B cell (primary cell): Measurements from ENCODE around the gene NOC2L. TPM values are rescaled to one million over a fixed set of nuclear protein-coding genes. Genes with fewer than 3 reads are reported as not detected.

Source experiments
- ATAC-seq: fragments of 200-7000 bp; cut with Tn5 transposase; one replicate; pipeline ENCODE4 v1.10.0; 2021; ENCODE audit warnings: low read depth, mild to moderate bottlenecking, moderate number of reproducible peaks, moderate library complexity
- CTCF ChIA-PET: fragments of 350-600 bp; sonication (Branson Sonifier 250); formaldehyde crosslinking; loops from one replicate; lab custom pipeline; 2021; ENCODE audit warnings: antibody characterized with exemption, inconsistent platforms; lab: Charles Lee
- POLR2A ChIA-PET: fragments of 350-600 bp; sonication (Branson Sonifier 250); formaldehyde crosslinking; loops from one replicate; lab custom pipeline; 2021; ENCODE audit warnings: antibody characterized with exemption; lab: Charles Lee
- DNase-seq: peaks from one replicate; pipeline ENCODE4 v3.0.0; 2013
- H2AFZ ChIP-seq: 2 replicates; pipeline ENCODE4 v1.6.1; 2012; ENCODE audit warnings: mild to moderate bottlenecking, low read depth, low read length; ENCODE audit not compliant: insufficient read depth, poor library complexity, severe bottlenecking
- H3K27ac ChIP-seq, 2 donors: 1 replicate in 1 of 2; 2 replicates in 1 of 2; pipeline ENCODE4 v1.5.1; 2012 to 2013; ENCODE audit warnings: low read length in 2 of 2, mild to moderate bottlenecking in 2 of 2, moderate library complexity in 1 of 2
- H3K27me3 ChIP-seq, 4 experiments: fragments of 200-600 bp in 1 of 4; sonication (generic) in 1 of 4; replicated peaks in 1 of 4; 1 replicate in 2 of 4; 2 replicates in 2 of 4; pipeline versions ENCODE4 v1.6.1 to v1.7.0; 2013 to 2016; ENCODE audit warnings: low read length in 3 of 4, mild to moderate bottlenecking in 2 of 4, mixed read lengths in 1 of 4, moderate library complexity in 1 of 4; ENCODE audit not compliant: insufficient read depth in 4 of 4, control insufficient read depth in 3 of 4; ENCODE audit errors: control extremely low read depth in 1 of 4
- H3K36me3 ChIP-seq, 2 experiments: replicated peaks in 1 of 2; 1 replicate in 1 of 2; 2 replicates in 1 of 2; pipeline versions ENCODE4 v1.6.1 to v1.7.1; 2013; ENCODE audit warnings: low read length in 1 of 2; ENCODE audit not compliant: insufficient read depth in 2 of 2, control insufficient read depth in 1 of 2; ENCODE audit errors: control extremely low read depth in 1 of 2, extremely low read depth in 1 of 2
- H3K4me1 ChIP-seq, 2 donors: fragments of 200-600 bp in 1 of 2; sonication (generic) in 1 of 2; 1 replicate in 1 of 2; 2 replicates in 1 of 2; pipeline versions ENCODE4 v1.5.1 to v1.6.1; 2013 to 2017; ENCODE audit warnings: low read length in 2 of 2; ENCODE audit not compliant: control insufficient read depth in 2 of 2, insufficient read depth in 2 of 2
- H3K4me2 ChIP-seq: replicated peaks from 2 replicates; pipeline ENCODE3; 2012; ENCODE audit warnings: mild to moderate bottlenecking, low read depth, low read length; ENCODE audit not compliant: poor library complexity, severe bottlenecking
- H3K4me3 ChIP-seq, 5 experiments: fragments of 200-600 bp in 1 of 5; sonication (generic) in 1 of 5; 1 replicate in 3 of 5; 2 replicates in 2 of 5; pipeline versions ENCODE4 v1.5.1 to v1.7.0; 2011 to 2016; ENCODE audit warnings: low read length in 4 of 5, mild to moderate bottlenecking in 4 of 5, low read depth in 2 of 5, control low read depth in 1 of 5, moderate library complexity in 1 of 5; ENCODE audit not compliant: insufficient read depth in 1 of 5; ENCODE audit errors: control extremely low read depth in 1 of 5, extremely low read depth in 1 of 5
- H3K79me2 ChIP-seq: fragments of 200-600 bp; sonication (generic); one replicate; pipeline ENCODE4 v1.6.0; 2016; ENCODE audit warnings: low read length; ENCODE audit not compliant: control insufficient read depth, insufficient read depth
- H3K9ac ChIP-seq: fragments of 200-600 bp; sonication (generic); 2 replicates; pipeline ENCODE4 v1.6.1; 2017; ENCODE audit warnings: mild to moderate bottlenecking, low read length, moderate library complexity
- H3K9me3 ChIP-seq, 3 donors: one replicate each; pipeline versions ENCODE4 v1.6.1 to v1.7.1; 2013; ENCODE audit warnings: low read length in 2 of 3; ENCODE audit not compliant: control insufficient read depth in 2 of 3, insufficient read depth in 1 of 3; ENCODE audit errors: control extremely low read depth in 1 of 3
- H4K20me1 ChIP-seq: 2 replicates; pipeline ENCODE4 v1.6.0; 2012; ENCODE audit warnings: mild to moderate bottlenecking, low read length; ENCODE audit not compliant: insufficient read depth, control insufficient read depth, poor library complexity, severe bottlenecking
- H3K27ac Mint-ChIP-seq: one replicate; pipeline ENCODE4 v1.8.0; 2021; ENCODE audit warnings: mixed read lengths
- H3K27me3 Mint-ChIP-seq: one replicate; pipeline ENCODE4 v1.8.0; 2021; ENCODE audit warnings: mixed read lengths
- H3K4me1 Mint-ChIP-seq: one replicate; pipeline ENCODE4 v1.8.0; 2021; ENCODE audit warnings: mixed read lengths
- H3K4me3 Mint-ChIP-seq: one replicate; pipeline ENCODE4 v1.8.0; 2021; ENCODE audit warnings: mixed read lengths
- H3K9me3 Mint-ChIP-seq: one replicate; pipeline ENCODE4 v1.8.0; 2022; ENCODE audit warnings: mixed read lengths; ENCODE audit not compliant: insufficient read depth
- EZH2 ChIP-seq: IDR thresholded peaks from 2 replicates; pipeline ENCODE4 v1.6.1; 2012; ENCODE audit warnings: borderline replicate concordance, low read depth, mild to moderate bottlenecking, moderate library complexity, low read length; ENCODE audit not compliant: insufficient read depth, poor library complexity, severe bottlenecking
- WGBS: methylation state at CpG from one replicate; pipeline ENCODE4 v1.1.5; 2013; ENCODE audit warnings: missing lambda C conversion rate; ENCODE audit not compliant: insufficient coverage; 5-methylcytosine and 5-hydroxymethylcytosine counted together
- intact Hi-C: fragments of 100-400 bp; cut with micrococcal nuclease; formaldehyde crosslinking; loops from one replicate; pipeline ENCODE4 v1.10.0; 2022
- polyA plus RNA-seq: library from polyadenylated mRNA; depleted of rRNA; stranded (reverse); fragments of >200 nt; gene quantifications from 2 replicates; pipeline ENCODE4 v1.2.3, GENCODE V29; 2012
- total RNA-seq, 2 donors: library from RNA; stranded (reverse); fragments of 120-200 nt in 1 of 2; gene quantifications; 1 replicate in 1 of 2; 2 replicates in 1 of 2; pipeline versions ENCODE4 v1.2.3 to v1.2.4, GENCODE V29; 2013 to 2022
- TF ChIP-seq, protein P1 (sequence below): fragments of 200-600 bp; IDR thresholded peaks from one replicate; pipeline ENCODE4 v1.8.0; 2022; ENCODE audit warnings: antibody characterized with exemption, mild to moderate bottlenecking

NOC2L gene
- total and polyA plus RNA-seq, 2 donors (not counting 1 experiment from before 2014, with no cell fraction given), result 48.0 to 64.1 TPM

DNA sequence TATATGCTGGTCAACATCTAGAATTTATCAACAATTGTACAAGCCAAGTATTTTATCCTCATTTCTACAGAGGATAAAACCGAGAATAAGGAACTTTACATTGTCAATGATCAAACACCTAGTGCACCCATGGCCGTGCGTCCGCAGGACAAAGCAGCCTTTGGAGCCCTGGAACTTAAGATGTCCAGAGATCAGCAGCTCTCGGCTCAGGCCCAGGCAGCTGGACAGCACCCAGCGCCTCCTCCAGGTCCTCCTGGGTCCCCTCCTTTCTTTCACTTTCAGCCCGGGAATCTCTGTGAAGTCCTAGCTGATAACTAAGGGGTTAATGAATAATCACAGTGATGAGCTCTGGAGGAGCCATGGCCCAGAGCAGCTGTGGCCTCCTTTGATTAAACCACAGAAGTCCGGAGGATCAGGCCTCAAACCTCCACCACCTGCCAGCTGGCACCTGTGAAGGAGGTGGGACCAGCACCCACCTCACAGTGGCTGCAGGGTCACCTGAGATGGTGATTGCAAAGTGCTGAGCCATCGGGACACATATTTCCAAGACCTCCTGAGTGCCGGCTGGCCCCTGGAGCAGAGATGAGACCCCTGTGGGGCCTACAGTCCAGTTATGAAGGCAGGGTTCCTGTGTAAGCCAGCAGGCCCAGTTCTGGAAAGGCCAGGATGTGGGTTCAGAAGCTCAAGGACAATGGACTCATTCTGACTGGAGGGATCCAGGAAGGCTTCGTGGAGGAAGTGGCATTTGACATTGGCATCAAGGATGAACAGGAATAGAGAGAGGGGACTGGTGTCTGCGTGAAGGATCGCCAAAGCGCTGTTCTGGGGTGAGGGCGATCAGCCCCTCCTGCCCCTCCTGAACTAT, 46.9 kb downstream of the NOC2L start:
- Histone ChIP-seq H2AFZ (no peak overlapping the region), H3K4me3 (no peak overlapping the region), H3K4me1 (peaks cover 0 to 3% of the 10 kb centered on the region in 2 donors), H3K9ac (no peak overlapping the region), H3K27ac (no peak overlapping the region), H3K79me2 (no peaks in the 10 kb centered on the region), H3K36me3 (no peaks in the 10 kb centered on the region), H3K27me3 (peaks cover 0 to 35% (median 7%) of the 10 kb centered on the region in 4 experiments), H3K9me3 (peaks cover 0 to 5% (median 0%) of the 10 kb centered on the region in 3 donors), H4K20me1 (no peaks in the 10 kb centered on the region), H3K4me2 (no peak overlapping the region)
- H3K27ac Mint-ChIP-seq, result no peak overlapping the region
- ATAC-seq (no peak), DNase-seq (no peak)
- H3K9me3 Mint-ChIP-seq, result no peaks in the 10 kb centered on the region
- intact Hi-C loops, result no loop called here
- CTCF ChIA-PET, result no interaction called here
- H3K27me3 Mint-ChIP-seq, result peaks cover 24% of the 10 kb centered on the region
- POLR2A ChIA-PET, result no interaction called here
- WGBS, result 46% methylated on average over 11 of the region's 15 CpGs
- H3K4me1 Mint-ChIP-seq, result peaks cover 1% of the 10 kb centered on the region
- H3K4me3 Mint-ChIP-seq, result no peak overlapping the region
- no peak for TF ChIP-seq EZH2
- TF ChIP-seq, protein P1, sequence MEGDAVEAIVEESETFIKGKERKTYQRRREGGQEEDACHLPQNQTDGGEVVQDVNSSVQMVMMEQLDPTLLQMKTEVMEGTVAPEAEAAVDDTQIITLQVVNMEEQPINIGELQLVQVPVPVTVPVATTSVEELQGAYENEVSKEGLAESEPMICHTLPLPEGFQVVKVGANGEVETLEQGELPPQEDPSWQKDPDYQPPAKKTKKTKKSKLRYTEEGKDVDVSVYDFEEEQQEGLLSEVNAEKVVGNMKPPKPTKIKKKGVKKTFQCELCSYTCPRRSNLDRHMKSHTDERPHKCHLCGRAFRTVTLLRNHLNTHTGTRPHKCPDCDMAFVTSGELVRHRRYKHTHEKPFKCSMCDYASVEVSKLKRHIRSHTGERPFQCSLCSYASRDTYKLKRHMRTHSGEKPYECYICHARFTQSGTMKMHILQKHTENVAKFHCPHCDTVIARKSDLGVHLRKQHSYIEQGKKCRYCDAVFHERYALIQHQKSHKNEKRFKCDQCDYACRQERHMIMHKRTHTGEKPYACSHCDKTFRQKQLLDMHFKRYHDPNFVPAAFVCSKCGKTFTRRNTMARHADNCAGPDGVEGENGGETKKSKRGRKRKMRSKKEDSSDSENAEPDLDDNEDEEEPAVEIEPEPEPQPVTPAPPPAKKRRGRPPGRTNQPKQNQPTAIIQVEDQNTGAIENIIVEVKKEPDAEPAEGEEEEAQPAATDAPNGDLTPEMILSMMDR, result no peak
